Measurements from ENCODE around the gene SFPQ. TPM values are rescaled to one million over a fixed set of nuclear protein-coding genes. Genes with fewer than 3 reads are reported as not detected.

SFPQ gene
- polyA plus RNA-seq, 1 donor from 2014 or later = 1,127 TPM

DNA sequence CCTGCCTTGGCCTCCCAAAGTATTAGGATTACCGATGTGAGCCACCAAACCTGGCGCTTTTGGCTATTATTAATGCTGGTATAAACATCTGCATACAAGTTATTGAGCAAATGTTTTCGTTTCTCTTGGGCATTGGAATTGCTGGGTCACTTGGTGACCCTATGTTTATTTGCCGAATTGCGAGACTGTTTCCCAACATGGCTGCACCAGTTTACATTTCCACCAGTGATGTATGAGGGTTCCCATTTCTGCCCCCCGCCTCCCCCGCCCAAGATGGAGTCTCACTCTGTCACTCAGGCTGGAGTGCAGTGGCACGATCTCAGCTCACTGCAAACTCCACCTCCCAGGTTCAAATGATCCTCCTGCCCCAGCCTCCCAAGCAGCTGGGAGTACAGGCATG lies 20.9 kb downstream of the SFPQ start:
- Histone ChIP-seq H2AFZ (ENCODE audit: low read depth, low read length) (no peak overlapping the region), H3K9me2 (ENCODE audit: insufficient read depth, low read length) (no peaks in the 10 kb centered on the region), H4K20me1 (ENCODE audit: insufficient read depth) (no peaks in the 10 kb centered on the region), H3K4me3 (ENCODE audit: low read length) (no peak overlapping the region), H3K9me3 (ENCODE audit: low read length) (no peaks in the 10 kb centered on the region), H3K27ac (ENCODE audit: low read length) (no peak overlapping the region), H3K79me2 (replicated peaks; ENCODE audit: insufficient read depth, low read length) (no peaks in the 10 kb centered on the region), H3K27me3 (ENCODE audit: insufficient read depth, low read depth, low read length) (no peaks in the 10 kb centered on the region), H3F3A (ENCODE audit: insufficient read depth, low read length, poor library complexity, severe bottlenecking) (no peaks in the 10 kb centered on the region), H3K9ac (ENCODE audit: low read length) (no peak overlapping the region), H3K36me3 (ENCODE audit: insufficient read depth, low read length) (peaks cover 18% of the 10 kb centered on the region), H3K4me2 (ENCODE audit: low read length) (no peak overlapping the region)
- TF ChIP-seq CTCF (IDR thresholded peaks at IDR 0.05; ENCODE audit: poor library complexity, severe bottlenecking) (no peak), EZH2 (IDR thresholded peaks at IDR 0.05; ENCODE audit: borderline replicate concordance, insufficient read depth, low read length, poor library complexity, severe bottlenecking) (no peak), TAF1 (IDR thresholded peaks at IDR 0.05; ENCODE audit: low read depth) (no peak), RAD21 (conservative IDR thresholded peaks at IDR 0.05) (no peak), SMC3 (conservative IDR thresholded peaks at IDR 0.05; ENCODE audit: poor library complexity) (no peak), EP300 (conservative IDR thresholded peaks at IDR 0.05; ENCODE audit: poor library complexity, severe bottlenecking) (no peak), POLR2AphosphoS5 (IDR thresholded peaks at IDR 0.05) (no peak), MXI1 (conservative IDR thresholded peaks at IDR 0.05; ENCODE audit: poor library complexity, severe bottlenecking) (no peak)
- TF ChIP-seq, protein P1, sequence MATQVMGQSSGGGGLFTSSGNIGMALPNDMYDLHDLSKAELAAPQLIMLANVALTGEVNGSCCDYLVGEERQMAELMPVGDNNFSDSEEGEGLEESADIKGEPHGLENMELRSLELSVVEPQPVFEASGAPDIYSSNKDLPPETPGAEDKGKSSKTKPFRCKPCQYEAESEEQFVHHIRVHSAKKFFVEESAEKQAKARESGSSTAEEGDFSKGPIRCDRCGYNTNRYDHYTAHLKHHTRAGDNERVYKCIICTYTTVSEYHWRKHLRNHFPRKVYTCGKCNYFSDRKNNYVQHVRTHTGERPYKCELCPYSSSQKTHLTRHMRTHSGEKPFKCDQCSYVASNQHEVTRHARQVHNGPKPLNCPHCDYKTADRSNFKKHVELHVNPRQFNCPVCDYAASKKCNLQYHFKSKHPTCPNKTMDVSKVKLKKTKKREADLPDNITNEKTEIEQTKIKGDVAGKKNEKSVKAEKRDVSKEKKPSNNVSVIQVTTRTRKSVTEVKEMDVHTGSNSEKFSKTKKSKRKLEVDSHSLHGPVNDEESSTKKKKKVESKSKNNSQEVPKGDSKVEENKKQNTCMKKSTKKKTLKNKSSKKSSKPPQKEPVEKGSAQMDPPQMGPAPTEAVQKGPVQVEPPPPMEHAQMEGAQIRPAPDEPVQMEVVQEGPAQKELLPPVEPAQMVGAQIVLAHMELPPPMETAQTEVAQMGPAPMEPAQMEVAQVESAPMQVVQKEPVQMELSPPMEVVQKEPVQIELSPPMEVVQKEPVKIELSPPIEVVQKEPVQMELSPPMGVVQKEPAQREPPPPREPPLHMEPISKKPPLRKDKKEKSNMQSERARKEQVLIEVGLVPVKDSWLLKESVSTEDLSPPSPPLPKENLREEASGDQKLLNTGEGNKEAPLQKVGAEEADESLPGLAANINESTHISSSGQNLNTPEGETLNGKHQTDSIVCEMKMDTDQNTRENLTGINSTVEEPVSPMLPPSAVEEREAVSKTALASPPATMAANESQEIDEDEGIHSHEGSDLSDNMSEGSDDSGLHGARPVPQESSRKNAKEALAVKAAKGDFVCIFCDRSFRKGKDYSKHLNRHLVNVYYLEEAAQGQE (IDR thresholded peaks at IDR 0.05; ENCODE audit: borderline replicate concordance) = no peak

- no peak for TF ChIP-seq SMC3 (conservative IDR thresholded peaks at IDR 0.05; ENCODE audit: poor library complexity)
- TF ChIP-seq RAD21 (conservative IDR thresholded peaks at IDR 0.05) = no peak
- TF ChIP-seq EP300 (conservative IDR thresholded peaks at IDR 0.05; ENCODE audit: poor library complexity, severe bottlenecking) = no peak
- TF ChIP-seq, protein P1 (IDR thresholded peaks at IDR 0.05; ENCODE audit: borderline replicate concordance) = no peak
- no peak for TF ChIP-seq MXI1 (conservative IDR thresholded peaks at IDR 0.05; ENCODE audit: poor library complexity, severe bottlenecking)
- TF ChIP-seq TAF1 (IDR thresholded peaks at IDR 0.05; ENCODE audit: low read depth) = no peak
- no peak for TF ChIP-seq EZH2 (IDR thresholded peaks at IDR 0.05; ENCODE audit: borderline replicate concordance, insufficient read depth, low read length, poor library complexity, severe bottlenecking)
- no peak overlapping the region for H3K9ac ChIP-seq (ENCODE audit: low read length)
- H4K20me1 ChIP-seq (ENCODE audit: insufficient read depth) = no peaks in the 10 kb centered on the region
- no peaks in the 10 kb centered on the region for H3K9me3 ChIP-seq (ENCODE audit: low read length)
- H2AFZ ChIP-seq (ENCODE audit: low read depth, low read length) = no peak overlapping the region
- H3K27me3 ChIP-seq (ENCODE audit: insufficient read depth, low read depth, low read length) = no peaks in the 10 kb centered on the region
- H3K4me3 ChIP-seq (ENCODE audit: low read length) = no peak overlapping the region
- H3K4me2 ChIP-seq (ENCODE audit: low read length) = no peak overlapping the region
- H3K79me2 ChIP-seq (replicated peaks; ENCODE audit: insufficient read depth, low read length) = no peaks in the 10 kb centered on the region
- H3K36me3 ChIP-seq (ENCODE audit: insufficient read depth, low read length) = peaks cover 18% of the 10 kb centered on the region
- H3K9me2 ChIP-seq (ENCODE audit: insufficient read depth, low read length) = no peaks in the 10 kb centered on the region
- no peak overlapping the region for H3K27ac ChIP-seq (ENCODE audit: low read length)
- no peaks in the 10 kb centered on the region for H3F3A ChIP-seq (ENCODE audit: insufficient read depth, low read length, poor library complexity, severe bottlenecking)
Measured at GRCh38 chr1:35171579-35171978, 21.4 kb downstream of the SFPQ start.

All from neural cell (in vitro differentiated cells).